Astrocyte (in vitro differentiated cells and primary cell): ENCODE measurements around the gene DDIT4.

ENCODE experiments used
- EZH2 ChIP-seq: IDR thresholded peaks from 2 replicates; pipeline ENCODE4 v1.6.1; 2012; ENCODE audit warnings: mild to moderate bottlenecking, low read length, inconsistent platforms; ENCODE audit not compliant: insufficient read depth
- TF ChIP-seq, protein P1 (sequence below): IDR thresholded peaks from 2 replicates; pipeline ENCODE4 v1.5.1; 2011; ENCODE audit warnings: low read depth, mild to moderate bottlenecking, inconsistent platforms, low read length, moderate library complexity; ENCODE audit not compliant: insufficient read depth

DNA sequence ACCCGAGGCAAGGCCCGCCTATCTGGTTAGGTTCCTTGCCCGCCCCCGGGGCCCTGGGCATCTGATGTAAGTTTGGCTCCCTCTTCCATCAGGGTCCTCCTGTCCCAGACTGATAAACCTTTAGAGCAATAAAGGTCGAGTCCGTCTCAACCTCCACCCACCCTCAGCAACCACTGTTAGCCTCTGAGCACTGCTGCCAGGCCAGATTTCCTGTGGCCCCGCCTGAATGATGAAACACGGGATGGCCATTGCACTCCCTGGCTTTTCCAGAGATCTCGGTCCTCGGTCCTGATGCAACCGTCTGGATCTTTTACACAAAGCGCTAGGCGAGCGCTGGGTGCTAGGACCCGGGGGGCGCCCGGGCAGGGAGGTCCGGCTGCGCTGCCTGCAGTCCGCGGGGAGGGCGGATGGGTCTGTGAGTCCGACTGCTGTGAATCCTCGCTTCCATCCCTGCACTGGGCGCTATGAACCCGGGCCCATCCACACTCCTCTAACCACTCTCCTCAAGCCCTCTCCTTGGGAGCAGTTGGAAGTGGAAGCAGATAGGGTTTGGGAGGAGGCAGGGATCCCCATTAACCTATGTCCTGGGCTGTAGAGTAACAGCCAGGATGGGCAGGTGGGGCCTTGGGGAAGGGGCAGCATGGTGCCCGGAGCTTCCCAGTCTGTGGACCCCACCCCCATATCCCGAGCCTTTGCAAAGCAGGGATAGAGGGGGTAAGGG lies 875 bp upstream of the DDIT4 start:
- TF ChIP-seq, protein P1, sequence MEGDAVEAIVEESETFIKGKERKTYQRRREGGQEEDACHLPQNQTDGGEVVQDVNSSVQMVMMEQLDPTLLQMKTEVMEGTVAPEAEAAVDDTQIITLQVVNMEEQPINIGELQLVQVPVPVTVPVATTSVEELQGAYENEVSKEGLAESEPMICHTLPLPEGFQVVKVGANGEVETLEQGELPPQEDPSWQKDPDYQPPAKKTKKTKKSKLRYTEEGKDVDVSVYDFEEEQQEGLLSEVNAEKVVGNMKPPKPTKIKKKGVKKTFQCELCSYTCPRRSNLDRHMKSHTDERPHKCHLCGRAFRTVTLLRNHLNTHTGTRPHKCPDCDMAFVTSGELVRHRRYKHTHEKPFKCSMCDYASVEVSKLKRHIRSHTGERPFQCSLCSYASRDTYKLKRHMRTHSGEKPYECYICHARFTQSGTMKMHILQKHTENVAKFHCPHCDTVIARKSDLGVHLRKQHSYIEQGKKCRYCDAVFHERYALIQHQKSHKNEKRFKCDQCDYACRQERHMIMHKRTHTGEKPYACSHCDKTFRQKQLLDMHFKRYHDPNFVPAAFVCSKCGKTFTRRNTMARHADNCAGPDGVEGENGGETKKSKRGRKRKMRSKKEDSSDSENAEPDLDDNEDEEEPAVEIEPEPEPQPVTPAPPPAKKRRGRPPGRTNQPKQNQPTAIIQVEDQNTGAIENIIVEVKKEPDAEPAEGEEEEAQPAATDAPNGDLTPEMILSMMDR, result no peak
- no peak for TF ChIP-seq EZH2
